NCI-H1436 (cell line): Measurements from ENCODE around the gene RLN2.

Experiments used
- DNase-seq: peaks from one replicate; lab custom pipeline; 2025; lab: John Stamatoyannopoulos, UW

RLN2 gene

DNA sequence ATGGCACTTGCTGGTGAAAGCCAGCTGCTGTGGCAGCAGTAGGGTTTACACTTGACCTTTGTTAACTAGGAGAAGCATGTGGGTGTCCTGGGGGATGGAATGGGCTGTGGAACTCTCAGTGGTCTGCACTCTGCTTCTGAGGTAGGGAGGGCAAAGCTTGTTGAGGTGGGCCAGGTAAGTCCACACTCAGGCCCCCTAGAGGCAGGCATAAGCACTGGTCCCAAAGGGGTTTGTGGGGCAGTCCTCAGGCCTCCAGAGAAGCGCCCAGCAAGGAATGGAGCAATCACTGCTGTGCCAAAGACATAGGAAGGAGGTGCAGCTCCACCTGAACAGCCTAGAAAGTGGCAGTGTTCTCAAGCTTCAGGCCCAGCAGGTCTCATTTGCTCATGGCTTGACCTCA lies 38.6 kb downstream of the RLN2 start:
- DNase-seq = no peak

DNA sequence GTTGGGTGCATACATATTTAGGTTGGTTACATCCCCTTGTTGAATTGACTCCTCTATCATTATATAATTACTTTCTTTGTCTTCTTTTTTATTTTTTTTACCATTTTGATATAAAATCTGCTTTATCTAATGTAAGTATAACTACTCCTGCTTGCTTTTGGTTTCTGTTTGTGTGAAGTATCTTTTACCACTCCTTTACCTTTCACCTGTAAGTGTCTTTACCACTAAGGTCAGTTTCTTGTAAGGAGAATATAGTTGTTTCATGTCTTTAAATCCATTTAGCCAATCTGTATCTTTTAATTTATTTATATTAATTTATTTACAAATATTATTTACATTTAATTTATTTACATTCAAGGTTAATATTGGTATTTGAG lies 40.3 kb downstream of the RLN2 start:
- no peak for DNase-seq

DNA sequence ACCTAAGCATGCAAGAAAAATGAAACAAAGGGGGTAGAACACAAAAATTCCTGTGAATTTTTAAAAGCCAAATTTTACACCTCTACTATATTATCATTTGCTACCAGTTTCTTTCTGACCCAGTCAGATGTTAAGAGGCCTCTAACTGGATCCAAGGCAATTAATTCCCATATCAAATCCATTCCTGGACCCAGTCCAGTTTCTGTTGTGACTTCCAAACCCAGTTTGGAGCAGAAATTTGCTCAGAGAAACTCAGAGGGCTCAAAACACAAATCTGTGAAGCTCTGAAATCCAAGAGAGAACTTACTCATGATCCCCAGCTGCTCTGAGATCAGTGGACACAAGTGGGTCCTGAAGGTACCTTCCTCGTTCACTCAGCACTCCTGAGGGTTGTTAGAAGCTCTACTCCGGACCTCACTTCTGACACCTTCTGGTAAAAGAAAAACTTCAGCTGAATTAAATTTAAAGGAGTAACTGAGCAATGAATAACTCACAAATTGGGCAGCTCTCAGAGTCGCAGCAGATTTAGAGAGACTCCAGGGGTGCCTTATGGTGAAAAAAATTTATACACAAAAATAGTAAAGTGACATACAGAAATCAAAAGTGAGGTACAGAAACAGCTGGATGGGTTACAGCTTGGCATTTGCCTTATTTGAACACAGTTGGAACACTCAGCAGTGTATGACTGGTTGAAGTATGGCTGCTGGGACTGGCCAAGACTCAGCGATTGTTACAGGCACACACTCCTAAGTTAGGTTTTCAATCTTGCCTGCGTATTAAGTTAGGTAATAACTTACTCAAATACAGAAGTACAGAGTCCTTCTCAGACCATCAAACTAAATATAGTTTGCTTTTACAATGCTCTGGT lies 40.9 kb downstream of the RLN2 start:
- no peak for DNase-seq
